Activated T-cell treated with anti-CD3 and anti-CD28 coated beads, Interleukin-2, amount 50 U/mL, for 72 hours (primary cell): ENCODE results near the gene TOX3. TPM values are rescaled to one million over a fixed set of nuclear protein-coding genes. Genes with fewer than 3 reads are reported as not detected.

Source experiments
- ATAC-seq, 2 donors: fragments of 150-1000 bp; cut with Tn5 transposase; replicated peaks in 1 of 2; 2 replicates each; pipeline ENCODE4 v1.10.0; 2021; ENCODE audit warnings: moderate library complexity in 2 of 2, mild to moderate bottlenecking in 1 of 2
- DNase-seq, 2 donors: peaks; one replicate each; pipeline ENCODE4 v3.0.0; 2021 to 2022; ENCODE audit warnings: mixed read lengths in 1 of 2
- H3K27ac Mint-ChIP-seq: one replicate; pipeline ENCODE4 v1.8.0; 2022; ENCODE audit warnings: mild to moderate bottlenecking, moderate library complexity, mixed read lengths
- H3K27me3 Mint-ChIP-seq: one replicate; pipeline ENCODE4 v1.8.0; 2022; ENCODE audit warnings: low read depth, mixed read lengths
- H3K36me3 Mint-ChIP-seq, 2 donors: one replicate each; pipeline ENCODE4 v1.8.0; 2022; ENCODE audit warnings: mixed read lengths in 2 of 2, mild to moderate bottlenecking in 1 of 2; ENCODE audit not compliant: insufficient read depth in 2 of 2
- H3K4me1 Mint-ChIP-seq: one replicate; pipeline ENCODE4 v1.8.0; 2022; ENCODE audit warnings: low read depth, mixed read lengths
- H3K4me3 Mint-ChIP-seq, 2 donors: one replicate each; pipeline ENCODE4 v1.8.0; 2022; ENCODE audit warnings: mild to moderate bottlenecking in 2 of 2, mixed read lengths in 2 of 2, moderate library complexity in 2 of 2
- H3K9me3 Mint-ChIP-seq, 2 donors: one replicate each; pipeline ENCODE4 v1.8.0; 2022; ENCODE audit warnings: mixed read lengths in 2 of 2
- total RNA-seq, 2 donors: library from RNA; stranded (reverse); gene quantifications; one replicate each; pipeline ENCODE4 v1.2.3, GENCODE V29; 2022

The TOX3 gene
- total RNA-seq, 2 donors from 2014 or later, result not detected

DNA sequence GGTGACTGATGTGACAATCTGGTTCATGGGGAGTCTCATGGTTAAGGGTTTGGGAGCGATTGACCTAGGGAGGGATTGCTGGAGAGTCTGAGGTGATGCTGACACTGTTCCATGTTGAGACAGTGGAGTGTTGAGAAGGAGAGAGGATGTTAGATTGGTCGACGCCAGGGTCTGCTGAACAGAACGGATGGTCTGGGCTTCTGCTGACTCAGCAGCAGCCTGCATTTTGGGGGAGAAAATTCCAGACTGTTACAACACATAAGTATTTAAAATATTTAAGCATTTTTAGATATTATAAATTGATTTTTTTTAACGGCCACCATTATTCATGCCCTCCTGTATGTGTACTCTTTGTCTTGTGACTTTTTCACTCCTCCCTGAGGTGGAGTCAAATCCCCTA is 107.2 kb downstream of the TOX3 start:
- DNase-seq (no peak), ATAC-seq (no peak)
- peaks cover 2 to 6% of the 10 kb centered on the region in 2 donors for H3K9me3 Mint-ChIP-seq
- H3K36me3 Mint-ChIP-seq, result no peaks in the 10 kb centered on the region
- H3K27me3 Mint-ChIP-seq, result no peaks in the 10 kb centered on the region
- H3K4me1 Mint-ChIP-seq, result no peaks in the 10 kb centered on the region
- no peak overlapping the region for H3K27ac Mint-ChIP-seq
- no peak overlapping the region for H3K4me3 Mint-ChIP-seq

DNA sequence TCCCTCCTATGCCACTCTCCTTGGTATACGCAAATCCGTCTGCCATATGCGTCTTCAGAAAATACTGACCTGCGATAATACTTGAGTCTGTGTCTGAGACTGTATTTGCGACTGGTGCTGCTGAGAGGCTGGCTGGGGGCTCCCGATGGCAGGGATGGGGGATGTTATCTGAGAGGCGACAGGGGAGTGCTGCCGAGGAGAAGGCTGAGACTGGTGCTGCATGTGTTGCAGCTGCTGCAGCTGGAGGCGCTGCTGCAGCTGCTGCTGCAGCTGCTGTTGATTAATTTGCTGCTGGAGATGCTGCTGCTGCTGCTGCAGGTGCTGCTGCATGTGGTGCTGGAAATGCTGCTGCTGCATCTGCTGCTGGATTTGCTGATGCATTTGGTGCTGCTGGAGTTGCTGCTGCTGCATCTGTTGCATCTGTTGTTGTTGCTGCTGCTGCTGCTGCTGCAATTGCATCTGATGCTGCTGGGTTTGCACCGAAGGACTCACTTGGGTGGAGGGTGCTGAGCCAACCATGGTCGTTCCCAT is 107.7 kb downstream of the TOX3 start:
- H3K4me1 Mint-ChIP-seq, result no peaks in the 10 kb centered on the region
- no peak overlapping the region for H3K4me3 Mint-ChIP-seq
- H3K27ac Mint-ChIP-seq, result no peak overlapping the region
- peaks cover 2 to 8% of the 10 kb centered on the region in 2 donors for H3K9me3 Mint-ChIP-seq
- ATAC-seq (no peak), DNase-seq (no peak)
- peaks cover 0 to 2% of the 10 kb centered on the region in 2 donors for H3K36me3 Mint-ChIP-seq
- H3K27me3 Mint-ChIP-seq, result no peaks in the 10 kb centered on the region

DNA sequence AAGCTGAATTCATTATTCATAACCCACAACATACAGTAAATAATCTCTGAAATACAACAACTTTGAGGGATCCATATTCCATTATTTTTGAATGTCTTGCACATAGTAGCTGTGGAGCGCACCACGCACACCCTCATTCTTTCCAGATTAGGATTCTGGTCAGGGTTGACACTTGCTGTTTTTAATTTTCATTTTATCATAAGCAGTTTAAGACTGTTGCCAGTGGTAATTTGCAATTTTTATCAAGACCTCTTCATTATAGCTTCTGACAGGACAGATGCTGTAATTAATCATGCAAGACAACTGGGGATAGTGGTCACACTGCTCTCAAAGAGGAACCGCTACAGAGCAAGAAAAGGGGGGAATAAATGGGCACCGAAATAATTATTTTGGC is 109.7 kb downstream of the TOX3 start:
- ATAC-seq (no peak), DNase-seq (no peak)
- H3K27ac Mint-ChIP-seq, result no peak overlapping the region
- H3K4me1 Mint-ChIP-seq, result no peaks in the 10 kb centered on the region
- peaks cover 0 to 2% of the 10 kb centered on the region in 2 donors for H3K36me3 Mint-ChIP-seq
- H3K27me3 Mint-ChIP-seq, result no peaks in the 10 kb centered on the region
- H3K9me3 Mint-ChIP-seq, result peaks cover 2 to 8% of the 10 kb centered on the region in 2 donors
- no peak overlapping the region for H3K4me3 Mint-ChIP-seq

DNA sequence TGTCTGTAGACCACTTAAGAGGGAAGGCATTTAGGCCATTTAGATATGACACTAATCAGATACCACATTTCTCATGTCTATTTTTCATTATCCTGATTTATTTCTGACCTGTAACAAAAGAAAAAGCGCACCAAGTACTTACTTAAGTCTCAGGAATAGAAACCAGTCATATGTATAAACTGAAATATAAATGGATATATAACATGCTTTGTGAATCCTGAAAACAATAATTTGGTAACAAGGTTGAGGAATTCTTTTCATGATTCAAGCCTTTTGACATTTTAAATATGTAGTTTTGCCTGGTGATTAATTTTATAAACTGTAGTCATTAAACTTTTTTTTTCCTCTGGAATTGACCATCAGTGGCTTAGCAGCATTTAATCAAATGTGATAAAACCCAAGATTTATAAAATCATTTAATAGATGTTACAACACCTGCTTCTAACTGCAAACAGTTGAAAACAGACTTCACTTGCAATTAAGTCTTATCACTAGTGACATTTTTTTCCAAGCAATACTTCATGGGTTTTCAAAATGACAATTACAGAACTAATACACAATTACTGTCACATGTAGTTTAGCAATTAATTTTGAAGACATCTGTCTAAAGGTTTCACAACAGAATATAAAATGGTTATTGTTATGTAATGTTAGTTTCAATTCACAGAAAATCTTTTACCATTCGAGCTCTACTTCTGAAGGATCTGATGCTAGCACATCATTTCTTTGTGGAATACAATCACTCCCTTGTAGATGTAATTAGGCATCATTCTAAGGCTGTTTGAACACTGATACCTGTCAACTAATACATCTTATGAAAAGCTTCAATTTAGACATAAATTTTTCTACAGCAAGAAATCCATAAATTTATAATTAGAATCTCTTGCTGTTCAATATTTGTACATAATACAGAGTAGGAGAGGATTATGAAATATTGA is 110.3 kb downstream of the TOX3 start:
- Mint-ChIP-seq H3K4me1 (no peaks in the 10 kb centered on the region), H3K4me3 (no peak overlapping the region), H3K9me3 (peaks cover 2 to 8% of the 10 kb centered on the region in 2 donors), H3K27ac (no peak overlapping the region), H3K27me3 (no peaks in the 10 kb centered on the region), H3K36me3 (peaks cover 0 to 2% of the 10 kb centered on the region in 2 donors)
- DNase-seq, result no peak
- no peak for ATAC-seq

DNA sequence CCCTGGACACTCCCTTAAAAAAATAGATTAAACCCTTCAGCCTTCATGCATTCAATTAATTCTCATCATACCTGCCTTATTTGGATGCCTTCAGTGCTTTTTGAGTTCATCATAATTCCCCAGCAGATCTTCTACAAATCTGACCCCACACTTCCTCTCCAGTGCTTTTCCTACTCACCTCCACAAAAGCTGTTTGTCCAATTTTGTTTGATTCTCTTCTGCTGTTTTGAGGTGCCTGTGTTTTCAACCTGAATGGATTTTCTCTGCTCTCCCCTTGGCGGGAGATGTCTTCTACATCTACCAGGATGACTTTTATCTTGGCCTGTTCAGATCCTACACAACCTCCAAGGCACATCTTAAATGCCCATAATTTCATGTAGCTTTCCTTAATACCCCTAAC is 112.7 kb downstream of the TOX3 start:
- no peak overlapping the region for H3K27ac Mint-ChIP-seq
- H3K4me1 Mint-ChIP-seq, result no peaks in the 10 kb centered on the region
- DNase-seq (no peak), ATAC-seq (no peak)
- no peaks in the 10 kb centered on the region for H3K27me3 Mint-ChIP-seq
- peaks cover 0 to 4% of the 10 kb centered on the region in 2 donors for H3K9me3 Mint-ChIP-seq
- no peak overlapping the region for H3K4me3 Mint-ChIP-seq
- peaks cover 0 to 2% of the 10 kb centered on the region in 2 donors for H3K36me3 Mint-ChIP-seq

DNA sequence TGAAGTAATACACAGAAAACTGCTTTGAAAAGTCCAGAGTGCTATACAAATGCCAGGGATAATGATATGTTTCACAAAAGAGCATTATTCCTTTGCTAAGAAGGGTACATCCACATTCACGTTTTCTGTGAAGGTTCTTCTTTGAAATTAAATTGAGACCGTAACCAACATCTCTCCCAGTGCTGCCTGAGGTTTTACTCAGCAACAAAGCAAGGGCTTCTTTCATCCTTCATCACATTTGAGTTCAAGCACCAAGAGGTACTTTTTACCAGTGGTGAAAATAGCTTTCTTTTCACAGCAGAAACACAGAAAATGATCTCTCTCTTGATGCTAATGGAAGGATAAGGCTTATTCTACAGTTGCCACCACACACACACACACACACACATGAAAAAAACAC is 113.3 kb downstream of the TOX3 start:
- ATAC-seq (no peak), DNase-seq (no peak)
- H3K27ac Mint-ChIP-seq, result no peak overlapping the region
- no peak overlapping the region for H3K4me3 Mint-ChIP-seq
- peaks cover 0 to 4% of the 10 kb centered on the region in 2 donors for H3K9me3 Mint-ChIP-seq
- H3K4me1 Mint-ChIP-seq, result no peaks in the 10 kb centered on the region
- H3K27me3 Mint-ChIP-seq, result no peaks in the 10 kb centered on the region
- peaks cover 0 to 2% of the 10 kb centered on the region in 2 donors for H3K36me3 Mint-ChIP-seq

DNA sequence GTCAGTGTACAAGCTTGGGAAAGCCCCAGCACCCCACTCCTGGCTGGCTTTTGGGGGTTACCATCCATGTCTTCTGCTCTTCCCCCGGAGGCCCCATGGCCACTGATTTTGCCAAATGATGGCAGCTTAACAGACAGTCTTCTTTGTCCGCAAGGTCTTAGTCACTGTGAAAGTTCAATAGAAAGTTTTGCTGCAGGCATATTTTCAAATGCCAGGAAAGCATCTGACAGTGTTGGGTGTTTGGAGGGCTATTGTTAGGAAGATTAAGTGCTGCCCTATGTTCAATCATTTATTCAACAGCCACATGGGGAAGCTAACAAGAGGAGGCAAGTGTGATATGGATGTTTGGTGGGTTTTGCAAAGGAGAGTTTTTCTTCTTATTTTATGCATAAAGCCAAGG is 122.4 kb downstream of the TOX3 start:
- Mint-ChIP-seq H3K9me3 (peaks cover 2% of the 10 kb centered on the region in 2 donors), H3K27ac (no peak overlapping the region), H3K27me3 (no peaks in the 10 kb centered on the region), H3K36me3 (no peaks in the 10 kb centered on the region), H3K4me1 (no peaks in the 10 kb centered on the region), H3K4me3 (no peak overlapping the region)
- DNase-seq (no peak), ATAC-seq (no peak)

DNA sequence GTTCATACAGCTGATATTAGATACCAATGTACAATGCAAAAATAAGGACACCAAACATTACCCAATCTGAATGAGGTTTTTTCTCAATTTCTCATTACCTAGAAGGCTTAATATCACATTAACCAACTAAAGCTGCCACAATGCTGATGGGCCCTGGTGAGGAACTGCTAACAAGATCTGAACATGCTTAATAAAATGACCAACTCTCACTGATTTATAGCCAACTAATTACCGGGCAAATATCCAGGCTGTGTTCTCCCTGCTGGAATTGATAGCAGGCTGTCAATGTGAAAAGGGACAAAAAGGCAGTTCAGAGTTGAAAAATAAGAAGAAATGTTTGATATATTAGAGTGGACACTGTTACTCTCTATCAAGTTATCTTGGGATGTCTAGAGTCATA is 124.6 kb downstream of the TOX3 start:
- no peak for DNase-seq
- Mint-ChIP-seq H3K27me3 (no peaks in the 10 kb centered on the region), H3K4me3 (no peak overlapping the region), H3K4me1 (no peaks in the 10 kb centered on the region), H3K27ac (no peak overlapping the region), H3K36me3 (no peaks in the 10 kb centered on the region), H3K9me3 (peaks cover 3 to 6% of the 10 kb centered on the region in 2 donors)
- no peak for ATAC-seq

DNA sequence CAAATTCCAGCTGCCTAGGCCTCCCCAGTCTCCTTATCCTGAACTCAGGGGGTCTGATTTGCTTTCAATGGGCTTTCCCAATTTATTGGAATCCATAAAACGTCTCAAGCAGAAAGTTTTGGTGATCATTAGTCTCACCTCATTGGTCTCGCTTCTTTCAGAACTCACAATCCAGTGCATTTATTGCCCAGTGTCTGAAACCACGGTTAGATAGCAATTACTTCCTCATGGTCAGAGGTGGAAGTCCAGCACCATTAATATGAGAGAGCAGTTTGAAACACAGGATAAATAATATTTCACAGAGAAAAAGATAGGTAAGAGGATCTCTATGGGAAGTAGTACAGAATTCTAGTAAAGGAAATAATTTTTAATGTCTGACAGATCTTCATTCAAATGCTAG is 128.7 kb downstream of the TOX3 start:
- ATAC-seq (no peak), DNase-seq (no peak)
- Mint-ChIP-seq H3K27ac (no peak overlapping the region), H3K36me3 (no peaks in the 10 kb centered on the region), H3K9me3 (peaks cover 6 to 9% of the 10 kb centered on the region in 2 donors), H3K4me1 (no peaks in the 10 kb centered on the region), H3K4me3 (no peak overlapping the region), H3K27me3 (no peaks in the 10 kb centered on the region)

DNA sequence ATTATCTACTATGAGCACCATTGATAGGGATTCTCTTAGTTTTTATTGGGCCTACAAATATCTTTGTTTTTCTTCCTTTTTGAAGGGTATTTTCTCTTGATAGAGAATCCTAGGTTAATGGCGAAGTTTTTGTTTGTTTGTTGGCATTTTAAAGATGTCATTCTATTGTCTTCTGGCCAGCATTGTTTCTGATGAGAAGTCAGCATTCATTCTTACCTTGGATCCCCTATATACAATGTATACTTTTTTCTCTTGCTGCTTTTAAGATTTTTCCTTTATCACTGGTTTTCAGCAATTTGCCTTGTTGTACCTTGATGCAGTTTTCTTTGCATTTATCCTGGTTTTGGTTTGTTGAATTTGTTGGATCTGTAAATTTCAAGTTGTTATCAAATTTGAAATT is 130.1 kb downstream of the TOX3 start:
- Mint-ChIP-seq H3K4me1 (no peaks in the 10 kb centered on the region), H3K9me3 (peaks cover 7 to 9% of the 10 kb centered on the region in 2 donors), H3K27me3 (no peaks in the 10 kb centered on the region), H3K4me3 (no peak overlapping the region), H3K36me3 (no peaks in the 10 kb centered on the region), H3K27ac (no peak overlapping the region)
- DNase-seq (no peak), ATAC-seq (no peak)

DNA sequence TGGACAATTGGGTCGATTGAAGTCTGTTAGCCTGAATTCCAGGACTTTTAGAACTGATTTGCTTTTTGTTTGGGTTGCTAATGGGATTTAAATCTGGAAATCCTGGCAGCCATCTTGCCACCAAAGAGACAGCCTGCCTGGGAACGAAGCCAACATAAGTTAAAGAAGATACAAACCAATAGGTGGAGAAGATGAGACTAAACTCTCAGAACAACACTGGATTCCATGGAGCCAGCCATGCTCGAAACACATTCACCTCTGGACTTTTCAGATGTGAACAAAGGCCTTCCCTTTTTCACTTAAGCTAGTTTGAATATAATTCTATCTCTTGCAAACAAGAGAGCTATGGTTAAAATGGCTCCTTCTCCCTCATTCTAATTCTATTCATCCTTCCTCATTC is 135.9 kb downstream of the TOX3 start:
- Mint-ChIP-seq H3K4me3 (no peak overlapping the region), H3K9me3 (peaks cover 3 to 8% of the 10 kb centered on the region in 2 donors), H3K27me3 (no peaks in the 10 kb centered on the region), H3K4me1 (no peaks in the 10 kb centered on the region), H3K36me3 (no peaks in the 10 kb centered on the region), H3K27ac (no peak overlapping the region)
- DNase-seq, result no peak
- no peak for ATAC-seq

DNA sequence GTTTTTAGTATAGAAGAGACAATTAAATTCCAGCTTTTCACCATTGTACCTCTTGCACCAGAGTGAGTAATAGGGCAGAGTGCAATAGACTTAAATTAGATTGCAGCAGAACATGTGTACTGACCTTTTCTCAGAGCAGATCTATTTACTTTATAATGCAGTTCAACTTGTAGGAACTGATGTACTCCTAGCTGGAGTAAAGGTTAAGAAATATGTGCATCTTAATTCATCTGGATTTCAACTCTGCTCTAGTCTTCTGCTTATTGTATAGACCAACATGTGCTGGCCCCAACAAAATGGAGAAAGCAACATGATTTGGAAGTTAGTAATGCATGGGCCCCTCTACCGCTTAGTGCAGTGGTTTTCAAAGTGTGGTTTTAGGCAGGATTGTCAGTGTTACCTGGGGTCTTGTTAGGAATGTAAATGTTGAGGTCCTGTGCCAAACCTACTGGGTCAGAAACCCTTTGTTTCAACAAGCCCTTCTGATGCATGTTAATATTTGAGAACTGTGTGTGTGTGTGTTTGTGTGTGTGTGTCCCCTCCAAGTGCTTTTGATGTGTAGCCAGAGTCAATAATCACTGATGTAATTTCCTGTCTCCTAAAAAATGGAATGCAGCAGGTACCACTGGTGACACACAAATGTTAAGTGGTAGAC is 138.6 kb downstream of the TOX3 start:
- Mint-ChIP-seq H3K27me3 (no peaks in the 10 kb centered on the region), H3K9me3 (peaks cover 6 to 10% of the 10 kb centered on the region in 2 donors), H3K36me3 (no peaks in the 10 kb centered on the region), H3K27ac (no peak overlapping the region), H3K4me1 (no peaks in the 10 kb centered on the region), H3K4me3 (no peak overlapping the region)
- DNase-seq (no peak), ATAC-seq (no peak)

DNA sequence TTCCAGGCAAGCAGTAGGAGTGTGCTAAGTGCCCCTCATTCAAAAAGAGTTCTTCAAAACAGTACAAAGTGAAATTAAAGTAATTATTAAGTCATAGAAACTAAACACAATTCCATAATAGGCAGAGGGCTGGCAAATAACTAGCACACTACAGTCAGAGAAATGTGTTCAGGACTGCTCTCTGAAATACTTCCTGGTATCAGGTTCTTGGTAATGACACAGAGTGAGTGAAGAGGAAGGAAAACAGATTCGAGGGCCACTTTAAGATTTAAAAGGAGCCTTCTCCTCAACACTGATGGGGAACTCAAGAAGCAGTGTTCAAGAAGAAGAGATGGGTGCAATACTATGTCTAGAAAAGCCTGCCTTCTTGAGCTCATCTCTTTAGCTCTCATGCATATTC is 139.2 kb downstream of the TOX3 start:
- no peak overlapping the region for H3K4me3 Mint-ChIP-seq
- peaks cover 6 to 10% of the 10 kb centered on the region in 2 donors for H3K9me3 Mint-ChIP-seq
- no peaks in the 10 kb centered on the region for H3K4me1 Mint-ChIP-seq
- ATAC-seq (no peak), DNase-seq (no peak)
- H3K27me3 Mint-ChIP-seq, result no peaks in the 10 kb centered on the region
- no peaks in the 10 kb centered on the region for H3K36me3 Mint-ChIP-seq
- no peak overlapping the region for H3K27ac Mint-ChIP-seq
